Liver (tissue), 3 donors: ENCODE results near the gene SUGCT.

ENCODE experiments used
- EGR1 ChIP-seq, 2 donors: IDR thresholded peaks; 2 replicates each; pipeline ENCODE4 v1.6.1; 2016 to 2018; ENCODE audit warnings: antibody characterized with exemption in 2 of 2, low read depth in 2 of 2
- TF ChIP-seq, protein P1 (sequence below): fragments of 150-350 bp; IDR thresholded peaks from 2 replicates; pipeline ENCODE4 v1.5.1; 2017; ENCODE audit warnings: improper control_type of control experiment, low read depth, low read length; ENCODE audit not compliant: missing input control
- donor health status: healthy.
- donor health status: healthy.

GRCh38 chr7:40645197-40645596, 510.4 kb downstream of the SUGCT start:
- no peak for TF ChIP-seq EGR1 (IDR thresholded peaks at IDR 0.05; ENCODE audit: low read depth in 2 of 2)
- TF ChIP-seq, protein P1, sequence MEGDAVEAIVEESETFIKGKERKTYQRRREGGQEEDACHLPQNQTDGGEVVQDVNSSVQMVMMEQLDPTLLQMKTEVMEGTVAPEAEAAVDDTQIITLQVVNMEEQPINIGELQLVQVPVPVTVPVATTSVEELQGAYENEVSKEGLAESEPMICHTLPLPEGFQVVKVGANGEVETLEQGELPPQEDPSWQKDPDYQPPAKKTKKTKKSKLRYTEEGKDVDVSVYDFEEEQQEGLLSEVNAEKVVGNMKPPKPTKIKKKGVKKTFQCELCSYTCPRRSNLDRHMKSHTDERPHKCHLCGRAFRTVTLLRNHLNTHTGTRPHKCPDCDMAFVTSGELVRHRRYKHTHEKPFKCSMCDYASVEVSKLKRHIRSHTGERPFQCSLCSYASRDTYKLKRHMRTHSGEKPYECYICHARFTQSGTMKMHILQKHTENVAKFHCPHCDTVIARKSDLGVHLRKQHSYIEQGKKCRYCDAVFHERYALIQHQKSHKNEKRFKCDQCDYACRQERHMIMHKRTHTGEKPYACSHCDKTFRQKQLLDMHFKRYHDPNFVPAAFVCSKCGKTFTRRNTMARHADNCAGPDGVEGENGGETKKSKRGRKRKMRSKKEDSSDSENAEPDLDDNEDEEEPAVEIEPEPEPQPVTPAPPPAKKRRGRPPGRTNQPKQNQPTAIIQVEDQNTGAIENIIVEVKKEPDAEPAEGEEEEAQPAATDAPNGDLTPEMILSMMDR, result no peak
